ENCODE results near the gene SH3BP4.

- TF ChIP-seq YY1 (IDR thresholded peaks at IDR 0.05; ENCODE audit: low read depth, low read length) (no peak), EZH2 (IDR thresholded peaks at IDR 0.05; ENCODE audit: low read depth, low read length, severe bottlenecking) (no peak), CTCF (IDR thresholded peaks at IDR 0.05; ENCODE audit: control extremely low read depth in 1 of 3, insufficient read depth in 1 of 3, low read depth in 1 of 3, low read length in 3 of 3) (no peak), KDM1A (IDR thresholded peaks at IDR 0.05; ENCODE audit: borderline replicate concordance, low read length) (no peak), SIX5 (IDR thresholded peaks at IDR 0.05; ENCODE audit: low read depth, low read length) (no peak)
Observed at GRCh38 chr2:235066895-235067294, 115.1 kb downstream of the SH3BP4 start.
